HepG2 (cell line): ENCODE results near the gene GFOD1. TPM values are rescaled to one million over a fixed set of nuclear protein-coding genes. Genes with fewer than 3 reads are reported as not detected.

Source experiments
- ATF7-NPFF ChIP-seq: sonication (generic); formaldehyde crosslinking; IDR thresholded peaks from 2 replicates; pipeline ENCODE4 v1.8.1; 2023; ENCODE audit warnings: mild to moderate bottlenecking, low read depth, missing genetic modification reagents, moderate library complexity
- CEBPB ChIP-seq: IDR thresholded peaks from 2 replicates; pipeline ENCODE4 v1.6.1; 2011; ENCODE audit warnings: low read depth, low read length, improper control_type of control experiment, borderline replicate concordance
- EP300 ChIP-seq, 3 experiments: sonication (generic) in 1 of 3; formaldehyde crosslinking in 1 of 3; IDR thresholded peaks; 2 replicates each; pipeline versions ENCODE4 v1.5.1 to v1.6.1; 2011 to 2020; ENCODE audit warnings: low read depth in 2 of 3, low read length in 2 of 3, borderline replicate concordance in 1 of 3, improper control_type of control experiment in 1 of 3, mild to moderate bottlenecking in 1 of 3, missing genetic modification reagents in 1 of 3, moderate library complexity in 1 of 3
- FOXA1 ChIP-seq, 2 experiments: fragments of 450-650 bp in 1 of 2; sonication (generic) in 1 of 2; formaldehyde crosslinking in 1 of 2; IDR thresholded peaks; 2 replicates each; pipeline versions ENCODE4 v1.4.0 to v1.6.1; 2016 to 2020; ENCODE audit warnings: missing genetic modification reagents in 1 of 2
- HDAC6 ChIP-seq: fragments of 200-600 bp; sonication (generic); IDR thresholded peaks from 2 replicates; pipeline ENCODE4 v1.7.0; 2017; ENCODE audit warnings: mild to moderate bottlenecking, antibody characterized with exemption, low read length, low read depth
- HNRNPLL ChIP-seq: fragments of 200-400 bp; formaldehyde crosslinking; IDR thresholded peaks from 2 replicates; pipeline ENCODE4 v1.6.1; 2017; ENCODE audit warnings: mild to moderate bottlenecking, low read depth, low read length; ENCODE audit not compliant: poor library complexity, severe bottlenecking
- MIER3 ChIP-seq: IDR thresholded peaks from 2 replicates; pipeline ENCODE4 v1.6.1; 2016; ENCODE audit warnings: missing compliant biosample characterization, borderline replicate concordance
- MYC ChIP-seq: sonication (generic); formaldehyde crosslinking; IDR thresholded peaks from 2 replicates; pipeline ENCODE4 v1.9.0; 2021; ENCODE audit warnings: missing genetic modification reagents, borderline replicate concordance
- NFKBIZ ChIP-seq: IDR thresholded peaks from 2 replicates; pipeline ENCODE4 v1.6.1; 2018; ENCODE audit warnings: missing genetic modification reagents, missing compliant biosample characterization
- NPAS2 ChIP-seq: sonication (generic); formaldehyde crosslinking; IDR thresholded peaks from 2 replicates; pipeline ENCODE4 v1.8.0; 2022; ENCODE audit warnings: mild to moderate bottlenecking, missing genetic modification reagents, borderline replicate concordance
- NR1H2 ChIP-seq: sonication (generic); formaldehyde crosslinking; IDR thresholded peaks from 2 replicates; pipeline ENCODE4 v1.8.1; 2022; ENCODE audit warnings: low read depth, missing genetic modification reagents, borderline replicate concordance
- PHF20 ChIP-seq: sonication (generic); formaldehyde crosslinking; IDR thresholded peaks from 2 replicates; pipeline ENCODE4 v1.5.0; 2020; ENCODE audit warnings: mild to moderate bottlenecking, missing genetic modification reagents
- RNF2 ChIP-seq: fragments of 450-650 bp; conservative IDR thresholded peaks from 2 replicates; pipeline ENCODE4 v1.6.1; 2016; ENCODE audit warnings: low read depth
- SIN3B ChIP-seq: fragments of 150-350 bp; IDR thresholded peaks from 2 replicates; pipeline ENCODE4 v1.6.1; 2014; ENCODE audit warnings: low read length
- SRF ChIP-seq: IDR thresholded peaks from 2 replicates; pipeline ENCODE4 v1.6.1; 2011; ENCODE audit warnings: mild to moderate bottlenecking, low read depth, low read length, moderate library complexity
- TBP ChIP-seq: sonication (generic); formaldehyde crosslinking; IDR thresholded peaks from 2 replicates; pipeline ENCODE4 v1.5.0; 2020; ENCODE audit warnings: missing genetic modification reagents
- TEAD3 ChIP-seq: optimal IDR thresholded peaks from 2 replicates; pipeline ENCODE3; 2016; ENCODE audit warnings: borderline replicate concordance
- ZFP36L1 ChIP-seq: sonication (generic); formaldehyde crosslinking; IDR thresholded peaks from 2 replicates; pipeline ENCODE4 v1.8.0; 2022; ENCODE audit warnings: mild to moderate bottlenecking, missing genetic modification reagents, moderate library complexity
- ZNF138 ChIP-seq: sonication (generic); formaldehyde crosslinking; IDR thresholded peaks from 2 replicates; pipeline ENCODE4 v1.5.0; 2020; ENCODE audit warnings: mild to moderate bottlenecking, low read depth, missing genetic modification reagents
- ZNF333 ChIP-seq: sonication (generic); formaldehyde crosslinking; IDR thresholded peaks from 2 replicates; pipeline ENCODE4 v1.4.0; 2020; ENCODE audit warnings: mild to moderate bottlenecking, missing genetic modification reagents, borderline replicate concordance
- ZNF552 ChIP-seq: sonication (generic); formaldehyde crosslinking; IDR thresholded peaks from 2 replicates; pipeline ENCODE4 v1.9.0; 2022; ENCODE audit warnings: missing genetic modification reagents, mild to moderate bottlenecking, borderline replicate concordance
- ZNF660 ChIP-seq: sonication (generic); formaldehyde crosslinking; IDR thresholded peaks from 2 replicates; pipeline ENCODE4 v1.5.1; 2020; ENCODE audit warnings: mild to moderate bottlenecking, low read depth, missing genetic modification reagents, borderline replicate concordance
- ZNF75D ChIP-seq: sonication (generic); formaldehyde crosslinking; IDR thresholded peaks from 2 replicates; pipeline ENCODE4 v1.8.1; 2023; ENCODE audit warnings: missing genetic modification reagents, mild to moderate bottlenecking, borderline replicate concordance
- ZNF761 ChIP-seq: sonication (generic); formaldehyde crosslinking; conservative IDR thresholded peaks from 2 replicates; pipeline ENCODE4 v1.4.0; 2020; ENCODE audit warnings: mild to moderate bottlenecking, missing genetic modification reagents
- ZNF792 ChIP-seq: IDR thresholded peaks from 2 replicates; pipeline ENCODE4 v1.6.1; 2016
- ZSCAN21 ChIP-seq: sonication (generic); formaldehyde crosslinking; IDR thresholded peaks from 2 replicates; pipeline ENCODE4 v1.8.0; 2022; ENCODE audit warnings: mild to moderate bottlenecking, missing genetic modification reagents, moderate library complexity, borderline replicate concordance
- polyA plus RNA-seq, 8 experiments: library from polyadenylated mRNA; depleted of rRNA in 3 of 8; stranded (reverse) in 7 of 8; unstranded in 1 of 8; fragments of >200 nt; fragmentation: Illumina TruSeq in 4 of 8; extraction: Trizol in 4 of 8; gene quantifications; 2 replicates each; pipeline versions ENCODE4 v1.2.1 to v1.2.3, GENCODE V29; 2011 to 2016; ENCODE audit warnings: low read depth in 4 of 8, missing spikeins in 1 of 8, mixed read lengths in 1 of 8; ENCODE audit not compliant: insufficient read depth in 1 of 8
- total RNA-seq, 5 experiments: library from RNA; depleted of rRNA; stranded (reverse); fragments of >200 nt; fragmentation: Illumina TruSeq; extraction: Trizol; gene quantifications; 2 replicates each; pipeline ENCODE4 v1.2.3, GENCODE V29; 2016; ENCODE audit warnings: low read depth in 1 of 5
- TF ChIP-seq, protein P1 (sequence below): sonication (generic); formaldehyde crosslinking; IDR thresholded peaks from 2 replicates; pipeline ENCODE4 v1.4.0; 2020; ENCODE audit warnings: missing genetic modification reagents
- TF ChIP-seq, protein P2 (sequence below): IDR thresholded peaks from 2 replicates; pipeline ENCODE4 v1.6.1; 2018; ENCODE audit warnings: missing genetic modification reagents

Gene GFOD1
- total and polyA plus RNA-seq, 2 of the 13 experiments (the other 11 are each of a cell fraction or from before 2014, with no cell fraction given): 1.9 to 6.4 TPM

DNA sequence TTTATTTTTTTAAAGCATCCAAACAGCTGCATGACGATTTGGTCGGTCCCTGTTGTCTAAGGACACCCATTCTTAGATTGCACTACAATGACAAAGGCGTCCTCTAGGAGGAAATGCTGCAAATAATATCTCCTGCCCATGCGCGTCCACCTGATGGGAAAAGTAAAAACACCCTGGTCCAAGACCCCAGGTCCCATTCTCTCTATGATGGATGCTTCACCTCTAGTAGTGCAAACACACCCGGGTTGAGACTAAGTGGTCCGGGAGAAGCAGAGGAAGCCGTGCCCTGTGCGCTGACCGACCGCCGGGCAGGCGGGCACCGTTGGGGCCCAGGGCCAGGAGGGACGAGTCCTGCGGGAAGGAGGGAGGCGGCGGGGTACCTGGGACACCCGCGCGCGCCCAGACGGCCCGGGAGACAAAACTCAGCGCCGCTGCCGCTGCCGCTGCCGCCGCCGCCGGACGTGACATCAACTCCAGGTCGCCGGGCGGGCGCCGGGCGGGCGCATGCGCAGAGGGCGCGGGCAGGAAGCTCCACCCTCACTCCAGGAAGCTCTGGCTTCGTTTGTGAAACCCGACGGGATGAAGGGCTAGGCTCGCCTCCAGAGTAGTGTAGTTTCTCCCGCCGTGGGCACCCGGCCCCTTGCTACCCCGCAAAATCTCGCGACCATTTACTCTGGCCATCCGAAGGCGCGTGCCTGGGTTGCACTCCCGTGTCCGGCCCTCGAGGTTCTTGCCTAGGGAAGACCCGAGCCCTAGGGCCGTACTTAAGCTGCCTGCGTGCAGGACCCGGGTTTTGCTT, 159.1 kb downstream of the GFOD1 start, which contains the start of gene TBC1D7 (continued):
- peak; percentile 23; the same call in 1 of the 2 replicates for TF ChIP-seq ZNF792 (CRISPR knock-in tag)
- TF ChIP-seq, protein P1, sequence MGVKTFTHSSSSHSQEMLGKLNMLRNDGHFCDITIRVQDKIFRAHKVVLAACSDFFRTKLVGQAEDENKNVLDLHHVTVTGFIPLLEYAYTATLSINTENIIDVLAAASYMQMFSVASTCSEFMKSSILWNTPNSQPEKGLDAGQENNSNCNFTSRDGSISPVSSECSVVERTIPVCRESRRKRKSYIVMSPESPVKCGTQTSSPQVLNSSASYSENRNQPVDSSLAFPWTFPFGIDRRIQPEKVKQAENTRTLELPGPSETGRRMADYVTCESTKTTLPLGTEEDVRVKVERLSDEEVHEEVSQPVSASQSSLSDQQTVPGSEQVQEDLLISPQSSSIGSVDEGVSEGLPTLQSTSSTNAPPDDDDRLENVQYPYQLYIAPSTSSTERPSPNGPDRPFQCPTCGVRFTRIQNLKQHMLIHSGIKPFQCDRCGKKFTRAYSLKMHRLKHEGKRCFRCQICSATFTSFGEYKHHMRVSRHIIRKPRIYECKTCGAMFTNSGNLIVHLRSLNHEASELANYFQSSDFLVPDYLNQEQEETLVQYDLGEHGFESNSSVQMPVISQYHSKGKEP (CRISPR knock-in tag): no peak; the same call in 1 of the 2 replicates
- TF ChIP-seq HDAC6: no peak
- no peak for TF ChIP-seq ZNF75D (CRISPR knock-in tag)
- no peak for TF ChIP-seq NR1H2
- no peak for TF ChIP-seq NPAS2 (CRISPR knock-in tag)
- 0 out of 2 replicates have a peak, but pooled peaks have one; percentile 16 for TF ChIP-seq MIER3 (CRISPR knock-in tag)
- 0 out of 2 replicates have a peak, but pooled peaks have one; percentile 47 for TF ChIP-seq ZNF333 (CRISPR knock-in tag)
- TF ChIP-seq NFKBIZ (CRISPR knock-in tag): peak; percentile 75
- no peak for TF ChIP-seq ZNF138 (CRISPR knock-in tag)
- TF ChIP-seq ZNF761: 0 out of 2 replicates have a peak, but pooled peaks have one; percentile 23
- no peak for TF ChIP-seq FOXA1 (IDR thresholded peaks at IDR 0.05)
- peak; percentile 15 for TF ChIP-seq FOXA1 (CRISPR knock-in tag; IDR thresholded peaks at IDR 0.05)
- TF ChIP-seq ZSCAN21: peak; percentile 74; the same call in 1 of the 2 replicates
- TF ChIP-seq RNF2: peak; percentile 96
- no peak for TF ChIP-seq SRF
- TF ChIP-seq, protein P2, sequence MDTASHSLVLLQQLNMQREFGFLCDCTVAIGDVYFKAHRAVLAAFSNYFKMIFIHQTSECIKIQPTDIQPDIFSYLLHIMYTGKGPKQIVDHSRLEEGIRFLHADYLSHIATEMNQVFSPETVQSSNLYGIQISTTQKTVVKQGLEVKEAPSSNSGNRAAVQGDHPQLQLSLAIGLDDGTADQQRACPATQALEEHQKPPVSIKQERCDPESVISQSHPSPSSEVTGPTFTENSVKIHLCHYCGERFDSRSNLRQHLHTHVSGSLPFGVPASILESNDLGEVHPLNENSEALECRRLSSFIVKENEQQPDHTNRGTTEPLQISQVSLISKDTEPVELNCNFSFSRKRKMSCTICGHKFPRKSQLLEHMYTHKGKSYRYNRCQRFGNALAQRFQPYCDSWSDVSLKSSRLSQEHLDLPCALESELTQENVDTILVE: peak; percentile 54; the same call in 1 of the 2 replicates
- 0 out of 2 replicates have a peak, but pooled peaks have one; percentile 11 for TF ChIP-seq ZFP36L1 (CRISPR knock-in tag)
- TF ChIP-seq TEAD3: no peak
- no peak for TF ChIP-seq TBP (CRISPR knock-in tag)
- no peak for TF ChIP-seq SIN3B
- TF ChIP-seq ZNF552 (CRISPR knock-in tag): no peak
- TF ChIP-seq MYC (CRISPR knock-in tag): no peak; the same call in 1 of the 2 replicates
- peak; percentile 82 for TF ChIP-seq HNRNPLL
- TF ChIP-seq EP300 (IDR thresholded peaks at IDR 0.05; ENCODE audit: low read depth in 2 of 2, low read length in 2 of 2): no peak
- TF ChIP-seq EP300 (CRISPR knock-in tag; IDR thresholded peaks at IDR 0.05; ENCODE audit: borderline replicate concordance): no peak; the same call in 1 of the 2 replicates
- no peak; the same call in 1 of the 2 replicates for TF ChIP-seq CEBPB
- no peak for TF ChIP-seq ZNF660
- peak; percentile 92 for TF ChIP-seq PHF20
- TF ChIP-seq ATF7-NPFF: peak; percentile 82
